GM12878 (cell line): ENCODE measurements around the gene SPG21.

Experiments
- CTCF ChIP-seq, 3 experiments: IDR thresholded peaks in 2 of 3; conservative IDR thresholded peaks in 1 of 3; 2 replicates each; pipeline ENCODE4 v1.5.1; 2011; ENCODE audit warnings: low read depth in 3 of 3, low read length in 3 of 3, mild to moderate bottlenecking in 3 of 3, control low read depth in 2 of 3, moderate library complexity in 2 of 3, inconsistent platforms in 1 of 3, mixed read lengths in 1 of 3; ENCODE audit not compliant: control insufficient read depth in 2 of 3, insufficient read depth in 1 of 3; ENCODE audit errors: extremely low read depth in 1 of 3
- E2F8 ChIP-seq: fragments of 450-650 bp; IDR thresholded peaks from 2 replicates; pipeline ENCODE4 v1.6.1; 2018; ENCODE audit warnings: mild to moderate bottlenecking, low read depth, moderate library complexity; ENCODE audit not compliant: partially characterized antibody
- HCFC1 ChIP-seq: fragments of 150-350 bp; IDR thresholded peaks from 2 replicates; pipeline ENCODE4 v1.6.1; 2014; ENCODE audit warnings: low read length
- ZBTB33 ChIP-seq: fragments of 450-650 bp; IDR thresholded peaks from 2 replicates; pipeline ENCODE4 v1.6.1; 2017; ENCODE audit warnings: mild to moderate bottlenecking

- no peak for TF ChIP-seq E2F8
- no peak for TF ChIP-seq ZBTB33
- TF ChIP-seq HCFC1, result no peak
- TF ChIP-seq CTCF (IDR thresholded peaks at IDR 0.05 in 2 of 3, conservative IDR thresholded peaks at IDR 0.05 in 1 of 3; ENCODE audit: control insufficient read depth in 2 of 3, extremely low read depth in 1 of 3, insufficient read depth in 1 of 3, low read depth in 3 of 3, low read length in 3 of 3), result no peak
Measured at GRCh38 chr15:65004993-65005392, 15.3 kb upstream of the SPG21 start.
